ENCODE measurements around the gene STX10.

DNA sequence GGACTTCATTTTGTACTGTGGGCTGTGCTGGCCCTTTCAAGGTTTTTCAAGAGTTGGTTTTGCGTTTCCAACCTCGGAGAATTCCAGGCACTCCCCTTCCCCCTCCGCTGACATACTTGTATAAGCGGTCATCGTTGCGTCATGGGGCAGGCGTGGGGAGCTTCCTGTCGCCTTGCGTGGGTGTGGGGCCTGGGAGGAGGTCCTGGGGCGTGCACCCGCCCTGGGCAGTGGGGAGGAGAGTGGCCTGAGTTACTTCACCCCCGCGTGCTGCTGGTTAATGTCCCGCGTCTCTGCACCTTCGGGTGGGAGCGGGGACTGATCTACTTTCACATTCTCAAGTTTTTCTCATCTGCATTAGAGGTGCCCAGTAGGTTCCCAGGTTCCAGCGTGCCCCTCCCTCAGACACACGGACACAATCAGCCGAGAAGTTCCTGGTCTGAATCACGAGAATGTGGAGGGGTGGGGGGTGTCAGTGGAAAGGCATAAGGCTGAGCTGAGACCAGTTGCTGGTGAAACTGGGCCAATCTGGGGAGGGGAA, 4.1 kb upstream of the STX10 start:
- TF ChIP-seq, protein P1, sequence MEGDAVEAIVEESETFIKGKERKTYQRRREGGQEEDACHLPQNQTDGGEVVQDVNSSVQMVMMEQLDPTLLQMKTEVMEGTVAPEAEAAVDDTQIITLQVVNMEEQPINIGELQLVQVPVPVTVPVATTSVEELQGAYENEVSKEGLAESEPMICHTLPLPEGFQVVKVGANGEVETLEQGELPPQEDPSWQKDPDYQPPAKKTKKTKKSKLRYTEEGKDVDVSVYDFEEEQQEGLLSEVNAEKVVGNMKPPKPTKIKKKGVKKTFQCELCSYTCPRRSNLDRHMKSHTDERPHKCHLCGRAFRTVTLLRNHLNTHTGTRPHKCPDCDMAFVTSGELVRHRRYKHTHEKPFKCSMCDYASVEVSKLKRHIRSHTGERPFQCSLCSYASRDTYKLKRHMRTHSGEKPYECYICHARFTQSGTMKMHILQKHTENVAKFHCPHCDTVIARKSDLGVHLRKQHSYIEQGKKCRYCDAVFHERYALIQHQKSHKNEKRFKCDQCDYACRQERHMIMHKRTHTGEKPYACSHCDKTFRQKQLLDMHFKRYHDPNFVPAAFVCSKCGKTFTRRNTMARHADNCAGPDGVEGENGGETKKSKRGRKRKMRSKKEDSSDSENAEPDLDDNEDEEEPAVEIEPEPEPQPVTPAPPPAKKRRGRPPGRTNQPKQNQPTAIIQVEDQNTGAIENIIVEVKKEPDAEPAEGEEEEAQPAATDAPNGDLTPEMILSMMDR (IDR thresholded peaks at IDR 0.05) = no peak
- peak; percentile 12 to 87 (median 63) for TF ChIP-seq POLR2A (IDR thresholded peaks at IDR 0.05)
